CD4-positive, alpha-beta T cell (primary cell): Measurements from ENCODE around the gene MYO5C. TPM values are rescaled to one million over a fixed set of nuclear protein-coding genes. Genes with fewer than 3 reads are reported as not detected.

Experiments used
- ATAC-seq: fragments of 200-7000 bp; cut with Tn5 transposase; one replicate; pipeline ENCODE4 v1.10.0; 2022; ENCODE audit warnings: mild to moderate bottlenecking; ENCODE audit not compliant: poor library complexity
- CTCF ChIA-PET: fragments of 350-600 bp; sonication (Branson Sonifier 250); formaldehyde crosslinking; loops from one replicate; lab custom pipeline; 2021; ENCODE audit warnings: antibody characterized with exemption, inconsistent platforms; lab: Charles Lee
- POLR2A ChIA-PET: fragments of 350-600 bp; sonication (Branson Sonifier 250); formaldehyde crosslinking; loops from one replicate; lab custom pipeline; 2021; ENCODE audit warnings: antibody characterized with exemption, inconsistent platforms; lab: Charles Lee
- DNase-seq, 14 experiments: peaks; one replicate each; pipeline ENCODE4 v3.0.0-alpha.2; 2013 to 2020; ENCODE audit warnings: mixed read lengths in 2 of 14
- H3K27ac ChIP-seq, 2 donors: one replicate each; pipeline versions ENCODE4 v1.5.1 to v1.7.0; 2013; ENCODE audit warnings: low read length in 2 of 2, low read depth in 1 of 2, mild to moderate bottlenecking in 1 of 2
- H3K27me3 ChIP-seq, 2 experiments: 1 replicate in 1 of 2; 2 replicates in 1 of 2; pipeline versions ENCODE4 v1.6.1 to v1.7.0; 2013; ENCODE audit warnings: low read length in 2 of 2, control low read depth in 1 of 2, mild to moderate bottlenecking in 1 of 2, moderate library complexity in 1 of 2; ENCODE audit not compliant: insufficient read depth in 2 of 2, control insufficient read depth in 1 of 2
- H3K36me3 ChIP-seq: one replicate; pipeline ENCODE4 v1.6.1; 2013; ENCODE audit warnings: low read length, control low read depth; ENCODE audit not compliant: insufficient read depth
- H3K4me1 ChIP-seq: one replicate; pipeline ENCODE4 v1.6.1; 2013; ENCODE audit warnings: low read length, control low read depth; ENCODE audit not compliant: insufficient read depth
- H3K4me3 ChIP-seq: one replicate; pipeline ENCODE4 v1.5.1; 2013; ENCODE audit warnings: mild to moderate bottlenecking, low read length, moderate library complexity
- H3K9me3 ChIP-seq, 2 experiments: 1 replicate in 1 of 2; 2 replicates in 1 of 2; pipeline versions ENCODE4 v1.6.1 to v1.7.0; 2013; ENCODE audit warnings: low read length in 2 of 2, mild to moderate bottlenecking in 2 of 2, control low read depth in 1 of 2, moderate library complexity in 1 of 2; ENCODE audit not compliant: control insufficient read depth in 1 of 2, insufficient read depth in 1 of 2
- H3K27ac Mint-ChIP-seq: one replicate; pipeline ENCODE4 v1.8.0; 2020; ENCODE audit warnings: mixed read lengths
- H3K27me3 Mint-ChIP-seq: one replicate; pipeline ENCODE4 v1.8.0; 2021; ENCODE audit warnings: mixed read lengths
- H3K36me3 Mint-ChIP-seq: one replicate; pipeline ENCODE4 v1.8.0; 2021; ENCODE audit warnings: low read depth, mixed read lengths
- H3K4me1 Mint-ChIP-seq: one replicate; pipeline ENCODE4 v1.8.0; 2021; ENCODE audit warnings: low read depth, mixed read lengths
- H3K4me3 Mint-ChIP-seq: one replicate; pipeline ENCODE4 v1.8.0; 2020; ENCODE audit warnings: mild to moderate bottlenecking, mixed read lengths
- H3K9me3 Mint-ChIP-seq: one replicate; pipeline ENCODE4 v1.8.0; 2020; ENCODE audit warnings: mixed read lengths
- CTCF ChIP-seq: fragments of 200-600 bp; IDR thresholded peaks from one replicate; pipeline ENCODE4 v1.8.0; 2022; ENCODE audit warnings: antibody characterized with exemption, mild to moderate bottlenecking
- intact Hi-C, 2 experiments: fragments of 100-400 bp; cut with DNase I in 1 of 2; cut with micrococcal nuclease in 1 of 2; formaldehyde crosslinking; loops; one replicate each; pipeline versions ENCODE4 v1.15.1 to v1.9.0; 2023 to 2025; cut with DNase I, micrococcal nuclease
- total RNA-seq, 174 experiments: library from RNA in 2 of 174; stranded (reverse) in 2 of 174; gene quantifications; one replicate each; pipeline ENCODE4 v1.2.3 and lab custom pipeline; 2021 to 2026

The MYO5C gene
- total RNA-seq, 2 experiments from 2014 or later = 0.53 to 0.93 TPM

GRCh38 chr15:52306270-52306669, 10.7 kb upstream of the MYO5C start:
- POLR2A ChIA-PET = no interaction called here
- H3K27me3 Mint-ChIP-seq = no peaks in the 10 kb centered on the region
- Histone ChIP-seq H3K36me3 (peaks cover 6% of the 10 kb centered on the region), H3K4me3 (no peak overlapping the region), H3K4me1 (peaks cover 5% of the 10 kb centered on the region), H3K9me3 (no peaks in the 10 kb centered on the region), H3K27ac (no peak overlapping the region), H3K27me3 (no peaks in the 10 kb centered on the region)
- H3K9me3 Mint-ChIP-seq = no peaks in the 10 kb centered on the region
- peaks cover 17% of the 10 kb centered on the region for H3K36me3 Mint-ChIP-seq
- ATAC-seq = no peak
- no peak for TF ChIP-seq CTCF
- CTCF ChIA-PET = no interaction called here
- no peak overlapping the region for H3K4me3 Mint-ChIP-seq
- H3K4me1 Mint-ChIP-seq = peaks cover 10% of the 10 kb centered on the region
- no peak for DNase-seq
- intact Hi-C loops = no loop called here
- no peak overlapping the region for H3K27ac Mint-ChIP-seq

- Histone ChIP-seq H3K36me3 (no peaks in the 10 kb centered on the region), H3K27ac (no peak overlapping the region), H3K4me3 (no peak overlapping the region), H3K27me3 (no peaks in the 10 kb centered on the region), H3K9me3 (no peaks in the 10 kb centered on the region), H3K4me1 (peaks cover 5% of the 10 kb centered on the region)
- Mint-ChIP-seq H3K4me3 (no peak overlapping the region), H3K9me3 (no peaks in the 10 kb centered on the region), H3K27ac (no peak overlapping the region), H3K27me3 (peaks cover 6% of the 10 kb centered on the region), H3K4me1 (peaks cover 10% of the 10 kb centered on the region), H3K36me3 (no peaks in the 10 kb centered on the region)
- intact Hi-C loops = no loop called here
- DNase-seq = peak in 1 of 14 experiments; percentile 15
- ATAC-seq = no peak
- ChIA-PET CTCF (no interaction called here), POLR2A (no interaction called here)
- no peak for TF ChIP-seq CTCF
Observed at GRCh38 chr15:52303093-52303772, 7.6 kb upstream of the MYO5C start.

GRCh38 chr15:52301265-52301847, 5.8 kb upstream of the MYO5C start:
- Mint-ChIP-seq H3K9me3 (no peaks in the 10 kb centered on the region), H3K36me3 (no peaks in the 10 kb centered on the region), H3K4me1 (peaks cover 10% of the 10 kb centered on the region), H3K27ac (no peak overlapping the region), H3K27me3 (peaks cover 11% of the 10 kb centered on the region), H3K4me3 (no peak overlapping the region)
- Histone ChIP-seq H3K27me3 (peaks cover 0 to 2% of the 10 kb centered on the region in 2 experiments), H3K4me1 (peaks cover 5% of the 10 kb centered on the region), H3K36me3 (no peaks in the 10 kb centered on the region), H3K4me3 (no peak overlapping the region), H3K9me3 (no peaks in the 10 kb centered on the region), H3K27ac (no peak overlapping the region)
- CTCF ChIA-PET = interaction anchor here (0.6 kb wide), 1 partner anchor 622 kb away, joined by 3 read pairs; no protein-coding TSS in a partner anchor
- ATAC-seq = no peak
- TF ChIP-seq CTCF = no peak
- intact Hi-C loops = no loop called here
- DNase-seq = no peak
- POLR2A ChIA-PET = no interaction called here
